GM12878 (cell line): Measurements from ENCODE around the gene ERCC2. TPM values are rescaled to one million over a fixed set of nuclear protein-coding genes. Genes with fewer than 3 reads are reported as not detected.

Source experiments
- ASH2L ChIP-seq: fragments of 300-600, 200-600 bp; sonication (generic); IDR thresholded peaks from 2 replicates; pipeline ENCODE4 v1.6.1; 2017; ENCODE audit warnings: low read depth, mild to moderate bottlenecking, borderline replicate concordance
- ATF7 ChIP-seq: fragments of 450-650 bp; IDR thresholded peaks from 2 replicates; pipeline ENCODE4 v1.6.1; 2016; ENCODE audit warnings: low read depth, mild to moderate bottlenecking
- BRCA1 ChIP-seq: IDR thresholded peaks from 2 replicates; pipeline ENCODE4 v1.6.1; 2011; ENCODE audit warnings: low read depth, low read length, improper control_type of control experiment
- CEBPB ChIP-seq, 2 experiments: fragments of 150-350 bp in 1 of 2; IDR thresholded peaks; 2 replicates each; pipeline ENCODE4 v1.6.1; 2012 to 2014; ENCODE audit warnings: low read depth in 2 of 2, low read length in 2 of 2, borderline replicate concordance in 1 of 2, inconsistent platforms in 1 of 2
- CREM ChIP-seq: IDR thresholded peaks from 2 replicates; pipeline ENCODE4 v1.6.1; 2014; ENCODE audit warnings: antibody characterized with exemption, low read depth
- DPF2 ChIP-seq: fragments of 450-650 bp; IDR thresholded peaks from 2 replicates; pipeline ENCODE4 v1.6.1; 2017; ENCODE audit warnings: mild to moderate bottlenecking
- ESRRA ChIP-seq: IDR thresholded peaks from 2 replicates; pipeline ENCODE4 v1.6.1; 2012; ENCODE audit warnings: mild to moderate bottlenecking, low read length, improper control_type of control experiment
- FOXM1 ChIP-seq: IDR thresholded peaks from 2 replicates; pipeline ENCODE4 v1.6.1; 2012; ENCODE audit warnings: low read depth, mild to moderate bottlenecking, inconsistent platforms, low read length, moderate library complexity
- HDAC2 ChIP-seq: fragments of 200-600 bp; sonication (generic); IDR thresholded peaks from 2 replicates; pipeline ENCODE4 v1.6.1; 2017
- MEF2B ChIP-seq: fragments of 450-650 bp; IDR thresholded peaks from 2 replicates; pipeline ENCODE4 v1.6.1; 2018; ENCODE audit warnings: mild to moderate bottlenecking, moderate library complexity; ENCODE audit not compliant: partially characterized antibody, poor library complexity, severe bottlenecking
- NR2C1 ChIP-seq: fragments of 450-650 bp; IDR thresholded peaks from 2 replicates; pipeline ENCODE4 v1.6.1; 2017; ENCODE audit warnings: antibody characterized with exemption, mild to moderate bottlenecking, moderate library complexity
- RELA ChIP-seq: fragments of 450-650 bp; IDR thresholded peaks from 2 replicates; pipeline ENCODE4 v1.8.0; 2014; ENCODE audit warnings: borderline replicate concordance; ENCODE audit not compliant: partially characterized antibody
- RFX5 ChIP-seq: IDR thresholded peaks from 2 replicates; pipeline ENCODE4 v1.6.1; 2011; ENCODE audit warnings: low read depth, low read length, improper control_type of control experiment
- SIX5 ChIP-seq: IDR thresholded peaks from 2 replicates; pipeline ENCODE4 v1.6.1; 2011; ENCODE audit warnings: mild to moderate bottlenecking, low read depth, low read length, moderate library complexity; ENCODE audit not compliant: severe bottlenecking
- SREBF1 ChIP-seq: IDR thresholded peaks from 2 replicates; pipeline ENCODE4 v1.6.1; 2012; ENCODE audit warnings: mild to moderate bottlenecking, low read length
- STAT1 ChIP-seq: fragments of 450-650 bp; conservative IDR thresholded peaks from 2 replicates; pipeline ENCODE4 v1.6.1; 2014; ENCODE audit warnings: antibody characterized with exemption, mild to moderate bottlenecking
- ZNF207 ChIP-seq: fragments of 450-650 bp; IDR thresholded peaks from 2 replicates; pipeline ENCODE4 v1.6.1; 2014; ENCODE audit warnings: antibody characterized with exemption, mild to moderate bottlenecking, borderline replicate concordance
- ZNF24 ChIP-seq: fragments of 450-650 bp; IDR thresholded peaks from 2 replicates; pipeline ENCODE4 v1.6.1; 2017; ENCODE audit warnings: antibody characterized with exemption, mild to moderate bottlenecking
- polyA plus RNA-seq, 11 experiments: library from polyadenylated mRNA; depleted of rRNA in 4 of 11; unstranded in 6 of 11; stranded (reverse) in 5 of 11; fragments of >200 nt; fragmentation: Nextera tagmentation in 4 of 11; fragmentation: Illumina TruSeq in 1 of 11; extraction: Ambion mirVana in 4 of 11; extraction: Trizol in 1 of 11; gene quantifications; 1 replicate in 1 of 11; 2 replicates in 10 of 11; pipeline versions ENCODE4 v1.2.1 to v1.2.3, GENCODE V29; 2011 to 2016; ENCODE audit warnings: inconsistent platforms in 2 of 11, missing spikeins in 2 of 11, low read depth in 1 of 11
- total RNA-seq, 4 experiments: library from RNA; depleted of rRNA in 3 of 4; stranded (reverse); fragments of >200 nt in 3 of 4; fragmentation: Illumina TruSeq in 1 of 4; extraction: Trizol in 1 of 4; gene quantifications; 2 replicates each; pipeline versions ENCODE4 v1.2.1 to v1.2.3, GENCODE V29; 2013 to 2021
- TF ChIP-seq, protein P1 (sequence below), 3 experiments: IDR thresholded peaks in 2 of 3; conservative IDR thresholded peaks in 1 of 3; 2 replicates each; pipeline ENCODE4 v1.5.1; 2011; ENCODE audit warnings: low read depth in 3 of 3, low read length in 3 of 3, mild to moderate bottlenecking in 3 of 3, control low read depth in 2 of 3, moderate library complexity in 2 of 3, inconsistent platforms in 1 of 3, mixed read lengths in 1 of 3; ENCODE audit not compliant: control insufficient read depth in 2 of 3, insufficient read depth in 1 of 3; ENCODE audit errors: extremely low read depth in 1 of 3
- TF ChIP-seq, protein P2 (sequence below): fragments of 450-650 bp; IDR thresholded peaks from 2 replicates; pipeline ENCODE4 v1.6.1; 2016; ENCODE audit warnings: mild to moderate bottlenecking, moderate library complexity, borderline replicate concordance
- TF ChIP-seq, protein P3 (sequence below): IDR thresholded peaks from 2 replicates; pipeline ENCODE4 v1.6.1; 2011; ENCODE audit warnings: low read depth, low read length, improper control_type of control experiment, borderline replicate concordance
- TF ChIP-seq, protein P4 (sequence below): fragments of 450-650 bp; IDR thresholded peaks from 2 replicates; pipeline ENCODE4 v1.6.1; 2016; ENCODE audit warnings: mild to moderate bottlenecking

Gene ERCC2
- total and polyA plus RNA-seq, 10 of the 15 experiments (the other 5 are each of a cell fraction or from before 2014, with no cell fraction given): 1.3 to 40.1 (median 15.6) TPM

DNA sequence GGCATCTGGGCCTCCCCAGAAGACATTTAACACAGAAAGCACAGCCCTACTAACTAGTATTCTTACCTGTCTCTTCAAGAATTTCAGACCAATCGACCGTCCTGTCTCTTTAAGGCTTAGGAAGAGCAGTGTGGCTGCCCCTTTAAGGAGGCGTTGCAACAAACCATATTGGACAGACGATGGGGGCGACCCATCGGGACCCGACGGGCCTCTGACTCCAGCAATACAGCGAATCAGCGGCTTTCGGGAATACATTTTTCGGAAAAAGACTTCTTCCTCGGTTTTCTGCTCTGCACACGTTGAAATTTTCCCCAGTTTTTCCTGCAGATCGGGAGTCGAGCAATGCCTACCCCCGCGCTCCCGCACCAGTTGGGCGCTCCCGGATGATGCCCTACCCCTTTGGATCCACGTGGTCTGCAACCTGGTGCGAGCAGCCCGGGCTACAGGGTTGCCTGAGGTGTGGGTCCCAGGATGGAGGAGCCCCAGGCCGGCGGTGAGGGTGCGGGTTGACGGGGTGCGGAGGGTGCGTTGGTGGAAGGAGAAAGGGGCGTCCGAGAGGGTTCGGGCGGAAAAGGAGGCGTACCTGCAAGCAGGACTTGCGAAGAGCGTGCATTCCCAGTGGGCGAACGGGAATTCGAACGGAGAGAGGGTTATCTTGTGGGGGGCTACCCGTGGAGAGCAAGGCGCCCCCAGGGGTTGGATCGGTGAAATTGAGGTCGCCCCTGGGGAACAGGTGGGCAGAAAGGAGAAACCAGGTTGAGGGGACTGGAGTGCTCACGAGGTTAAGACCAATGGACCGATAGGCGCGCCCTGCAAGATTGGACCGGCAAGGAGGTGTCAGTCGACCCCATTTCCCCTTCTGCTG is 36.1 kb upstream of the ERCC2 start, which contains the start of gene POLR1G (continued):
- TF ChIP-seq, protein P1, sequence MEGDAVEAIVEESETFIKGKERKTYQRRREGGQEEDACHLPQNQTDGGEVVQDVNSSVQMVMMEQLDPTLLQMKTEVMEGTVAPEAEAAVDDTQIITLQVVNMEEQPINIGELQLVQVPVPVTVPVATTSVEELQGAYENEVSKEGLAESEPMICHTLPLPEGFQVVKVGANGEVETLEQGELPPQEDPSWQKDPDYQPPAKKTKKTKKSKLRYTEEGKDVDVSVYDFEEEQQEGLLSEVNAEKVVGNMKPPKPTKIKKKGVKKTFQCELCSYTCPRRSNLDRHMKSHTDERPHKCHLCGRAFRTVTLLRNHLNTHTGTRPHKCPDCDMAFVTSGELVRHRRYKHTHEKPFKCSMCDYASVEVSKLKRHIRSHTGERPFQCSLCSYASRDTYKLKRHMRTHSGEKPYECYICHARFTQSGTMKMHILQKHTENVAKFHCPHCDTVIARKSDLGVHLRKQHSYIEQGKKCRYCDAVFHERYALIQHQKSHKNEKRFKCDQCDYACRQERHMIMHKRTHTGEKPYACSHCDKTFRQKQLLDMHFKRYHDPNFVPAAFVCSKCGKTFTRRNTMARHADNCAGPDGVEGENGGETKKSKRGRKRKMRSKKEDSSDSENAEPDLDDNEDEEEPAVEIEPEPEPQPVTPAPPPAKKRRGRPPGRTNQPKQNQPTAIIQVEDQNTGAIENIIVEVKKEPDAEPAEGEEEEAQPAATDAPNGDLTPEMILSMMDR (IDR thresholded peaks at IDR 0.05 in 2 of 3, conservative IDR thresholded peaks at IDR 0.05 in 1 of 3; ENCODE audit: control insufficient read depth in 2 of 3, extremely low read depth in 1 of 3, insufficient read depth in 1 of 3, low read depth in 3 of 3, low read length in 3 of 3): no peak; a peak in 1 of 6 replicates
- TF ChIP-seq SIX5: peak; percentile 62
- peak; percentile 94 for TF ChIP-seq ZNF207
- TF ChIP-seq CEBPB (IDR thresholded peaks at IDR 0.05; ENCODE audit: borderline replicate concordance in 1 of 2, low read depth in 2 of 2, low read length in 2 of 2): 0 out of 4 replicates have a peak, but pooled peaks of 1 of the 2 experiments have one; percentile 4
- TF ChIP-seq DPF2: no peak
- TF ChIP-seq, protein P2, sequence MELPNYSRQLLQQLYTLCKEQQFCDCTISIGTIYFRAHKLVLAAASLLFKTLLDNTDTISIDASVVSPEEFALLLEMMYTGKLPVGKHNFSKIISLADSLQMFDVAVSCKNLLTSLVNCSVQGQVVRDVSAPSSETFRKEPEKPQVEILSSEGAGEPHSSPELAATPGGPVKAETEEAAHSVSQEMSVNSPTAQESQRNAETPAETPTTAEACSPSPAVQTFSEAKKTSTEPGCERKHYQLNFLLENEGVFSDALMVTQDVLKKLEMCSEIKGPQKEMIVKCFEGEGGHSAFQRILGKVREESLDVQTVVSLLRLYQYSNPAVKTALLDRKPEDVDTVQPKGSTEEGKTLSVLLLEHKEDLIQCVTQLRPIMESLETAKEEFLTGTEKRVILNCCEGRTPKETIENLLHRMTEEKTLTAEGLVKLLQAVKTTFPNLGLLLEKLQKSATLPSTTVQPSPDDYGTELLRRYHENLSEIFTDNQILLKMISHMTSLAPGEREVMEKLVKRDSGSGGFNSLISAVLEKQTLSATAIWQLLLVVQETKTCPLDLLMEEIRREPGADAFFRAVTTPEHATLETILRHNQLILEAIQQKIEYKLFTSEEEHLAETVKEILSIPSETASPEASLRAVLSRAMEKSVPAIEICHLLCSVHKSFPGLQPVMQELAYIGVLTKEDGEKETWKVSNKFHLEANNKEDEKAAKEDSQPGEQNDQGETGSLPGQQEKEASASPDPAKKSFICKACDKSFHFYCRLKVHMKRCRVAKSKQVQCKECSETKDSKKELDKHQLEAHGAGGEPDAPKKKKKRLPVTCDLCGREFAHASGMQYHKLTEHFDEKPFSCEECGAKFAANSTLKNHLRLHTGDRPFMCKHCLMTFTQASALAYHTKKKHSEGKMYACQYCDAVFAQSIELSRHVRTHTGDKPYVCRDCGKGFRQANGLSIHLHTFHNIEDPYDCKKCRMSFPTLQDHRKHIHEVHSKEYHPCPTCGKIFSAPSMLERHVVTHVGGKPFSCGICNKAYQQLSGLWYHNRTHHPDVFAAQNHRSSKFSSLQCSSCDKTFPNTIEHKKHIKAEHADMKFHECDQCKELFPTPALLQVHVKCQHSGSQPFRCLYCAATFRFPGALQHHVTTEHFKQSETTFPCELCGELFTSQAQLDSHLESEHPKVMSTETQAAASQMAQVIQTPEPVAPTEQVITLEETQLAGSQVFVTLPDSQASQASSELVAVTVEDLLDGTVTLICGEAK: peak; percentile 85; the same call in 1 of the 2 replicates
- TF ChIP-seq ESRRA: no peak
- peak; percentile 66; the same call in 1 of the 2 replicates for TF ChIP-seq NR2C1
- TF ChIP-seq BRCA1: no peak
- peak; percentile 86 for TF ChIP-seq RELA
- TF ChIP-seq SREBF1: peak; percentile 98
- TF ChIP-seq FOXM1: peak; percentile 66; the same call in 1 of the 2 replicates
- TF ChIP-seq STAT1: no peak; the same call in 1 of the 2 replicates
- no peak for TF ChIP-seq ZNF24
- TF ChIP-seq CREM: peak; percentile 40
- peak; percentile 52 for TF ChIP-seq MEF2B
- TF ChIP-seq RFX5: no peak
- TF ChIP-seq ASH2L: no peak
- TF ChIP-seq, protein P3, sequence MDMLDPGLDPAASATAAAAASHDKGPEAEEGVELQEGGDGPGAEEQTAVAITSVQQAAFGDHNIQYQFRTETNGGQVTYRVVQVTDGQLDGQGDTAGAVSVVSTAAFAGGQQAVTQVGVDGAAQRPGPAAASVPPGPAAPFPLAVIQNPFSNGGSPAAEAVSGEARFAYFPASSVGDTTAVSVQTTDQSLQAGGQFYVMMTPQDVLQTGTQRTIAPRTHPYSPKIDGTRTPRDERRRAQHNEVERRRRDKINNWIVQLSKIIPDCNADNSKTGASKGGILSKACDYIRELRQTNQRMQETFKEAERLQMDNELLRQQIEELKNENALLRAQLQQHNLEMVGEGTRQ: no peak; the same call in 1 of the 2 replicates
- TF ChIP-seq HDAC2: no peak
- TF ChIP-seq, protein P4, sequence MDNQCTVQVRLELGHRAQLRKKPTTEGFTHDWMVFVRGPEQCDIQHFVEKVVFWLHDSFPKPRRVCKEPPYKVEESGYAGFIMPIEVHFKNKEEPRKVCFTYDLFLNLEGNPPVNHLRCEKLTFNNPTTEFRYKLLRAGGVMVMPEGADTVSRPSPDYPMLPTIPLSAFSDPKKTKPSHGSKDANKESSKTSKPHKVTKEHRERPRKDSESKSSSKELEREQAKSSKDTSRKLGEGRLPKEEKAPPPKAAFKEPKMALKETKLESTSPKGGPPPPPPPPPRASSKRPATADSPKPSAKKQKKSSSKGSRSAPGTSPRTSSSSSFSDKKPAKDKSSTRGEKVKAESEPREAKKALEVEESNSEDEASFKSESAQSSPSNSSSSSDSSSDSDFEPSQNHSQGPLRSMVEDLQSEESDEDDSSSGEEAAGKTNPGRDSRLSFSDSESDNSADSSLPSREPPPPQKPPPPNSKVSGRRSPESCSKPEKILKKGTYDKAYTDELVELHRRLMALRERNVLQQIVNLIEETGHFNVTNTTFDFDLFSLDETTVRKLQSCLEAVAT: peak; percentile 89
- peak; percentile 100 for TF ChIP-seq ATF7
